ENCODE data around the gene C1orf35.

Gene C1orf35

DNA sequence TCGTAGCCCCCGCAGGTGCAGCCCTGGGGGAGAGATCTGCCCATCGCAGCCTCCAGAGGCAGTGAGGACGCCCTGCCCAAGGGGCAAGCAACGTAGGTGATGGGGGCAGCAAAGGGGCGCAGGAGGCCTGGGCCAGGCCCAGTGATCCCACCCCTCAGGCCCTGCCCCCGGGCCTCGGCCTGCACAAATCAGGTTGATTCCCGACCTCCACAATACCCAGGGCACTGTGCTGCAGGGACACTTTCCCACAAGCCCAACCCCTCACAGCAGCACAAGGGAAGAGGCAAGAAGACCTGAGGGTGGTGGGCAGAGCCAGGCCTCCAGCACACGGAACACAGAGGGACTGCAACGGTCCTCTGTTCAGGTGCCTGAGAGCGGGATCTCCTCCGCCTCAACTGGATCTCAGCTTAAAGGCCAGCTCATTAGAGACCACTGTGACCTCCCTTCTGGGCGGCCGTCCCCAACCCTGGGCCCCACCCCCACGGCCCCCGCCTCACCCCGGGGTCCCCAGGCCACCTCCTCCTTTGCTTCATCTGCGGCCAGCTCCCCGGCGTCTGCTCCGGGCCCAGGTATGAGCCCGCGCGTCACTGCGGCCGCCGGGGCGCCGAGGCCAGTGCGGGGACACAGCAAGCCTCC lies 21.4 kb downstream of the C1orf35 start:
- DNase-seq (ENCODE audit: extremely low spot score) = peak; percentile 41
- 0 out of 2 replicates have a peak, but pooled peaks have one; percentile 17 for TF ChIP-seq HDGF (IDR thresholded peaks at IDR 0.05; ENCODE audit: borderline replicate concordance)
- no peak for TF ChIP-seq ARNT (IDR thresholded peaks at IDR 0.05)
- ChIA-PET POLR2A (interaction anchor here (0.5 to 2.9 kb wide), 18 partner anchors 8 to 324 kb away, joined by 3 to 23 read pairs (median 4); no protein-coding TSS in a partner anchor), CTCF (no interaction called here)

DNA sequence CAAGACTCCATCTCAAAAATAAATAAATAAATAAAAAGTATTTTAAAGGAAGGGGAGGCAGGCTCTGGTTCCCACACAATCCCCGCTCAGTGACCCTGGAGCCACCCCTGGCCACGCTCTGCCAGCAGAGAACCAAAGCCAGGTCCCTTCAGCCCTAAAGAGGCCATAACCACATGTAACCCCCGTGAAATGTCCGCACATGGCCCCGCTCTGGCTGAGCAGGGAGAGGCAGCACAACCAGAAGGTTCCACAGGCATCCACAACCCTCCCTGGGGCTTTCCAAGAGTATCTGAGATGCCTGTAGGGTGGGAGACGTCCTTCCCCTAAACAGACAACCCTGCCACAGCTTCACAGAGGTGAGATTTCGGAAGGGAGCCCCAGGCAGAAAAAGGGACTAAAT lies 22.0 kb downstream of the C1orf35 start:
- ChIA-PET POLR2A (interaction anchor here (1.6 to 2.9 kb wide), 5 partner anchors 15 to 82 kb away, joined by 4 to 23 read pairs (median 8); no protein-coding TSS in a partner anchor), CTCF (no interaction called here)
- TF ChIP-seq PKNOX1 (IDR thresholded peaks at IDR 0.05) (no peak), FOXA1 (IDR thresholded peaks at IDR 0.05) (no peak), FOXM1 (IDR thresholded peaks at IDR 0.05; ENCODE audit: borderline replicate concordance) (no peak), FOXK2 (IDR thresholded peaks at IDR 0.05) (no peak)
- no peak for DNase-seq (ENCODE audit: extremely low spot score)

GRCh38 chr1:228079601-228080263 lies 23.4 kb downstream of the C1orf35 start:
- ChIA-PET CTCF (no interaction called here), POLR2A (no interaction called here)
- no peak for DNase-seq (ENCODE audit: extremely low spot score)
- TF ChIP-seq SP1 (IDR thresholded peaks at IDR 0.05) (no peak), PKNOX1 (IDR thresholded peaks at IDR 0.05) (no peak), CTBP1 (IDR thresholded peaks at IDR 0.05; ENCODE audit: borderline replicate concordance) (no peak), ELF4 (IDR thresholded peaks at IDR 0.05) (no peak), SUZ12 (IDR thresholded peaks at IDR 0.05) (no peak), FOXM1 (IDR thresholded peaks at IDR 0.05; ENCODE audit: borderline replicate concordance) (no peak), FOXK2 (IDR thresholded peaks at IDR 0.05) (no peak), TARDBP (IDR thresholded peaks at IDR 0.05) (no peak), BHLHE40 (IDR thresholded peaks at IDR 0.05; ENCODE audit: borderline replicate concordance) (no peak), L3MBTL2 (conservative IDR thresholded peaks at IDR 0.05) (no peak), FOXA1 (IDR thresholded peaks at IDR 0.05) (no peak), ARNT (IDR thresholded peaks at IDR 0.05) (no peak), HDGF (IDR thresholded peaks at IDR 0.05; ENCODE audit: borderline replicate concordance) (no peak), ZNF384 (IDR thresholded peaks at IDR 0.05) (no peak), LEF1 (IDR thresholded peaks at IDR 0.05; ENCODE audit: borderline replicate concordance) (no peak), NFRKB (IDR thresholded peaks at IDR 0.05) (no peak)

DNA sequence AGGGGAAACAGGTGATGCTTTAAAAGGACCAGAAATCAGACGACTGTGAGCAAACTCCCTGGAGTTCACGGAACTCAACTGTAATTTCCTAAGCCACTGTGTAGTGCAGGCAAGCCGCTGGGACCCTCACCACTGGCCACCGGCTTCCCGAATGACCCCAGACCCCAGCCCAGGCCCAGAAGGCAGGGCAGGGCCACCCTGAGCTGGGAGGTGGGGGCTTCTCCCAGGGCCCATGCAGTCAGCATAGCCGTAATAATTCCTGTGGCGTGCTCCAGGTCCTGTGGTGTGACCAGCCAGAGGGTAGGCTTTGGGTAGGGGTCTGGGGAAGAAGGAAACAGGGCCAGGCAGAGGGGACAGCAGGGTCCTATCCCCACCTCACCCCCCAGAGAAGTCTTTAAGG lies 24.1 kb downstream of the C1orf35 start:
- DNase-seq (ENCODE audit: extremely low spot score) = no peak
- CTCF ChIA-PET = no interaction called here
- TF ChIP-seq HDGF (IDR thresholded peaks at IDR 0.05; ENCODE audit: borderline replicate concordance) (no peak), SUZ12 (IDR thresholded peaks at IDR 0.05) (no peak), FOXK2 (IDR thresholded peaks at IDR 0.05) (no peak), FOXA1 (IDR thresholded peaks at IDR 0.05) (no peak), ELF4 (IDR thresholded peaks at IDR 0.05) (no peak), FOXM1 (IDR thresholded peaks at IDR 0.05; ENCODE audit: borderline replicate concordance) (no peak), ZNF384 (IDR thresholded peaks at IDR 0.05) (no peak), CTBP1 (IDR thresholded peaks at IDR 0.05; ENCODE audit: borderline replicate concordance) (no peak), PKNOX1 (IDR thresholded peaks at IDR 0.05) (no peak), ARNT (IDR thresholded peaks at IDR 0.05) (no peak), BHLHE40 (IDR thresholded peaks at IDR 0.05; ENCODE audit: borderline replicate concordance) (no peak), TARDBP (IDR thresholded peaks at IDR 0.05) (no peak)
- POLR2A ChIA-PET = no interaction called here

GRCh38 chr1:228077565-228078330 lies 25.4 kb downstream of the C1orf35 start:
- POLR2A ChIA-PET = interaction anchor here (0.8 to 1.1 kb wide), 3 partner anchors 27 to 78 kb away, joined by 3 read pairs; no protein-coding TSS in a partner anchor
- DNase-seq (ENCODE audit: extremely low spot score) = no peak
- CTCF ChIA-PET = no interaction called here
- TF ChIP-seq CTBP1 (IDR thresholded peaks at IDR 0.05; ENCODE audit: borderline replicate concordance) = no peak
- no peak for TF ChIP-seq LEF1 (IDR thresholded peaks at IDR 0.05; ENCODE audit: borderline replicate concordance)
- no peak for TF ChIP-seq SP1 (IDR thresholded peaks at IDR 0.05)
- TF ChIP-seq L3MBTL2 (conservative IDR thresholded peaks at IDR 0.05) = no peak
- no peak for TF ChIP-seq TARDBP (IDR thresholded peaks at IDR 0.05)
- TF ChIP-seq FOXM1 (IDR thresholded peaks at IDR 0.05; ENCODE audit: borderline replicate concordance) = no peak
- no peak for TF ChIP-seq FOXA1 (IDR thresholded peaks at IDR 0.05)

- POLR2A ChIA-PET = interaction anchor here (1.0 to 1.1 kb wide), 3 partner anchors 13 to 72 kb away, joined by 3 read pairs; no protein-coding TSS in a partner anchor
- no peak for DNase-seq (ENCODE audit: extremely low spot score)
- TF ChIP-seq NFRKB (IDR thresholded peaks at IDR 0.05) (no peak), ELF4 (IDR thresholded peaks at IDR 0.05) (no peak), FOXA1 (IDR thresholded peaks at IDR 0.05) (no peak), SP1 (IDR thresholded peaks at IDR 0.05) (no peak), ZNF384 (IDR thresholded peaks at IDR 0.05) (no peak), ARNT (IDR thresholded peaks at IDR 0.05) (no peak), BHLHE40 (IDR thresholded peaks at IDR 0.05; ENCODE audit: borderline replicate concordance) (no peak), FOXM1 (IDR thresholded peaks at IDR 0.05; ENCODE audit: borderline replicate concordance) (no peak), SUZ12 (IDR thresholded peaks at IDR 0.05) (no peak), CTBP1 (IDR thresholded peaks at IDR 0.05; ENCODE audit: borderline replicate concordance) (no peak), PKNOX1 (IDR thresholded peaks at IDR 0.05) (no peak)
- CTCF ChIA-PET = no interaction called here
Observed at GRCh38 chr1:228076796-228077430, 26.2 kb downstream of the C1orf35 start.

Measured in HEK293T (cell line).